HCT116 (cell line): ENCODE results near the gene GABRB3. TPM values are rescaled to one million over a fixed set of nuclear protein-coding genes. Genes with fewer than 3 reads are reported as not detected.

Experiments
- ATAC-seq: fragments of 200-7000 bp; cut with Tn5 transposase; 2 replicates; pipeline ENCODE4 v1.9.1; 2020; ENCODE audit warnings: mild to moderate bottlenecking, moderate library complexity
- BruUV-seq: library from RNA; stranded (reverse); fragments of 400-500 nt; replicated peaks from 2 replicates; lab custom pipeline; 2021; lab: Mats Ljungman, UMichigan
- CTCF ChIA-PET: fragments of 300-600 bp; sonication (Branson Sonifier 250); formaldehyde crosslinking; loops from one replicate; lab custom pipeline; 2021; ENCODE audit warnings: antibody characterized with exemption; lab: Charles Lee
- POLR2A ChIA-PET: fragments of 300-600, 350-600 bp; sonication (Branson Sonifier 250); formaldehyde crosslinking; loops from one replicate; lab custom pipeline; 2021; ENCODE audit warnings: antibody characterized with exemption; lab: Charles Lee
- RAD21 ChIA-PET, 2 experiments: fragments of 300-600 bp; sonication (Branson Sonifier 250); formaldehyde crosslinking; loops; one replicate each; lab custom pipeline; 2023; ENCODE audit warnings: low total read pairs in 2 of 2; ENCODE audit not compliant: uncharacterized antibody in 2 of 2, unreplicated experiment in 2 of 2, low non-redundant PET in 1 of 2; lab: Charles Lee
- DNase-seq: peaks from one replicate; pipeline ENCODE4 v3.0.0-alpha.2; 2010; ENCODE audit warnings: low read depth, low spot score
- H2AFZ ChIP-seq: fragments of 200-600 bp; shearing (Covaris generic), sonication (generic); 2 replicates; pipeline ENCODE4 v1.6.1; 2017; ENCODE audit warnings: low read depth, mixed run types, mixed read lengths, antibody characterized with exemption, low read length; ENCODE audit not compliant: poor library complexity, severe bottlenecking
- H3K27ac ChIP-seq: 2 replicates; pipeline ENCODE4 v1.5.1; 2012; ENCODE audit warnings: low read depth, low read length
- H3K27me3 ChIP-seq: fragments of 200-600 bp; sonication (generic); 2 replicates; pipeline ENCODE4 v1.6.1; 2016; ENCODE audit warnings: mixed run types, low read length, mixed read lengths; ENCODE audit not compliant: insufficient read depth
- H3K36me3 ChIP-seq, 2 experiments: fragments of 200-500 bp in 1 of 2; fragments of 200-600 bp in 1 of 2; sonication (Bioruptor generic) in 1 of 2; sonication (generic) in 1 of 2; 2 replicates each; pipeline versions ENCODE4 v1.5.1 to v1.6.1; 2014 to 2016; ENCODE audit warnings: low read length in 2 of 2, inconsistent platforms in 1 of 2, mixed read lengths in 1 of 2, mixed run types in 1 of 2; ENCODE audit not compliant: insufficient read depth in 2 of 2, control insufficient read depth in 1 of 2
- H3K4me1 ChIP-seq, 2 experiments: fragments of 200-600 bp in 1 of 2; sonication (generic) in 1 of 2; 2 replicates each; pipeline versions ENCODE4 v1.5.1 to v1.6.1; 2012 to 2017; ENCODE audit warnings: low read length in 2 of 2, inconsistent platforms in 1 of 2, mild to moderate bottlenecking in 1 of 2, mixed read lengths in 1 of 2, mixed run types in 1 of 2, moderate library complexity in 1 of 2; ENCODE audit not compliant: insufficient read depth in 2 of 2, control insufficient read depth in 1 of 2
- H3K4me2 ChIP-seq: fragments of 200-600 bp; sonication (generic); 2 replicates; pipeline ENCODE4 v1.6.1; 2017; ENCODE audit warnings: mixed run types, low read length, mixed read lengths
- H3K4me3 ChIP-seq, 2 experiments: fragments of 200-600 bp in 1 of 2; sonication (generic) in 1 of 2; replicated peaks in 1 of 2; 2 replicates each; pipeline ENCODE4 v1.5.1; 2011 to 2016; ENCODE audit warnings: low read length in 2 of 2, control low read depth in 1 of 2, low read depth in 1 of 2, mild to moderate bottlenecking in 1 of 2, mixed read lengths in 1 of 2, mixed run types in 1 of 2
- H3K79me2 ChIP-seq: fragments of 200-600 bp; sonication (generic); 2 replicates; pipeline ENCODE4 v1.6.1; 2017; ENCODE audit warnings: mild to moderate bottlenecking, mixed run types, low read length, moderate library complexity, mixed read lengths; ENCODE audit not compliant: insufficient read depth
- H3K9ac ChIP-seq: fragments of 200-600 bp; sonication (generic); 2 replicates; pipeline ENCODE4 v1.6.1; 2016; ENCODE audit warnings: low read length, mixed read lengths
- H3K9me2 ChIP-seq: fragments of 200-600 bp; sonication (generic), shearing (Covaris generic); 2 replicates; pipeline ENCODE4 v1.6.1; 2017; ENCODE audit warnings: mixed run types, mild to moderate bottlenecking, moderate library complexity; ENCODE audit not compliant: insufficient read depth
- H3K9me3 ChIP-seq, 2 experiments: fragments of 200-500 bp in 1 of 2; fragments of 200-600 bp in 1 of 2; sonication (Bioruptor generic) in 1 of 2; sonication (generic) in 1 of 2; 2 replicates each; pipeline ENCODE4 v1.6.1; 2014 to 2017; ENCODE audit warnings: low read length in 2 of 2, mixed read lengths in 2 of 2, inconsistent platforms in 1 of 2, low read depth in 1 of 2, mild to moderate bottlenecking in 1 of 2, mixed run types in 1 of 2, moderate library complexity in 1 of 2; ENCODE audit not compliant: control insufficient read depth in 1 of 2, insufficient read depth in 1 of 2
- H4K20me1 ChIP-seq: fragments of 200-600 bp; sonication (generic), shearing (Covaris generic); 2 replicates; pipeline ENCODE4 v1.6.1; 2017; ENCODE audit warnings: mixed run types, mild to moderate bottlenecking, moderate library complexity; ENCODE audit not compliant: insufficient read depth
- ATF3 ChIP-seq: IDR thresholded peaks from 2 replicates; pipeline ENCODE4 v1.6.1; 2012
- CEBPB ChIP-seq: IDR thresholded peaks from 2 replicates; pipeline ENCODE4 v1.6.1; 2012; ENCODE audit warnings: low read depth
- EGR1 ChIP-seq: IDR thresholded peaks from 2 replicates; pipeline ENCODE4 v1.6.1; 2012; ENCODE audit warnings: low read depth
- ELF1 ChIP-seq: IDR thresholded peaks from 2 replicates; pipeline ENCODE4 v1.6.1; 2012; ENCODE audit warnings: low read depth, borderline replicate concordance
- EZH2 ChIP-seq: fragments of 200-600 bp; sonication (generic); IDR thresholded peaks from 2 replicates; pipeline ENCODE4 v1.6.1; 2017; ENCODE audit warnings: antibody characterized with exemption, mixed run types
- EZH2phosphoT487 ChIP-seq: fragments of 200-600 bp; IDR thresholded peaks from 2 replicates; pipeline ENCODE4 v1.6.1; 2018; ENCODE audit warnings: antibody characterized with exemption, borderline replicate concordance
- JUND ChIP-seq: IDR thresholded peaks from 2 replicates; pipeline ENCODE4 v1.6.1; 2012
- RAD21 ChIP-seq: IDR thresholded peaks from 2 replicates; pipeline ENCODE4 v1.6.1; 2012; ENCODE audit warnings: low read depth, mild to moderate bottlenecking
- REST ChIP-seq: IDR thresholded peaks from 2 replicates; pipeline ENCODE4 v1.6.1; 2012; ENCODE audit warnings: low read depth
- SIN3A ChIP-seq: IDR thresholded peaks from 2 replicates; pipeline ENCODE4 v1.6.1; 2012; ENCODE audit warnings: low read depth
- SRF ChIP-seq: IDR thresholded peaks from 2 replicates; pipeline ENCODE4 v1.6.1; 2012; ENCODE audit warnings: low read depth
- TCF7L2 ChIP-seq: IDR thresholded peaks from 2 replicates; pipeline ENCODE4 v1.7.0; 2011; ENCODE audit warnings: borderline replicate concordance, inconsistent platforms; ENCODE audit not compliant: insufficient read depth, insufficient read length; ENCODE audit errors: extremely low read depth
- intact Hi-C: fragments of 100-400 bp; cut with micrococcal nuclease; formaldehyde crosslinking; loops from 2 replicates; pipeline ENCODE4 v1.10.0; 2022
- total RNA-seq: library from RNA; stranded (reverse); gene quantifications from one replicate; pipeline ENCODE4 v1.2.1, GENCODE V29; 2021; ENCODE audit not compliant: unreplicated experiment

Gene GABRB3
- total RNA-seq, 1 experiment from 2014 or later: 0.52 TPM

GRCh38 chr15:26744894-26745293 is 28.0 kb downstream of the GABRB3 start:
- H3K27ac ChIP-seq: no peak overlapping the region
- ChIA-PET RAD21 (no interaction called here), CTCF (no interaction called here), POLR2A (no interaction called here)
- no peaks in the 10 kb centered on the region for H3K27me3 ChIP-seq
- no peak for ATAC-seq
- BruUV-seq: no TSS peak
- no peak overlapping the region for H3K9ac ChIP-seq
- no peak overlapping the region for H2AFZ ChIP-seq
- no peak for DNase-seq
- no peak overlapping the region for H3K4me3 ChIP-seq
- H3K9me3 ChIP-seq: peaks cover 3 to 34% of the 10 kb centered on the region in 2 experiments; a peak in 2 of 4 replicates
- H3K4me2 ChIP-seq: no peak overlapping the region
- H4K20me1 ChIP-seq: no peaks in the 10 kb centered on the region
- TF ChIP-seq CEBPB (no peak), TCF7L2 (no peak), REST (no peak), ELF1 (no peak), EGR1 (no peak), RAD21 (no peak), SIN3A (no peak), ATF3 (no peak), SRF (no peak), EZH2phosphoT487 (no peak), EZH2 (no peak), JUND (no peak)
- no peaks in the 10 kb centered on the region for H3K9me2 ChIP-seq
- intact Hi-C loops: no loop called here
- H3K79me2 ChIP-seq: no peaks in the 10 kb centered on the region
- H3K4me1 ChIP-seq: no peaks in the 10 kb centered on the region
- H3K36me3 ChIP-seq: no peaks in the 10 kb centered on the region
